ENCODE results near the gene NRBF2. TPM values are rescaled to one million over a fixed set of nuclear protein-coding genes. Genes with fewer than 3 reads are reported as not detected.
A peak's percentile ranks its signal among the peaks of the same experiment; 100 is the strongest.

Gene NRBF2
- total RNA-seq, 1 experiment from 2014 or later = 22.1 TPM

DNA sequence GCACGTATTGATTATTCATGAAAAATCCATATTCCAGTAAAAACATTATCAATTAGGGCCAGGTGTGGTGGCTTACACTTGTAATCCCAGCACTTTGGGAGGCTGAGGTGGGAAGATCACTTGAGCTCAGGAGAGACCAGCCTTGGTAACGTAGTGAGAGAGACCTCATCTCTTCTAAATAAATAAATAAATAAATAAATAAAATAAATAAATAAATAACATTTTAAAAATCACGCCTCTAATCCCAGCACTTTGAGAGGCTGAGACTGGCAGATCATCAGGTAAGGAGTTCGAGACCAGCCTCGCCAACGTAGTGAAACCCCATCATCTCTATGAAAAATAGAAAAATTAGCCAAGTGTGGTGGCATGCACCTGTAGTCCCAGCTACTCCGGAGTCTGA, 32.1 kb downstream of the NRBF2 start:
- no peaks in the 10 kb centered on the region for H3K9me2 ChIP-seq (ENCODE audit: insufficient read depth)
- no peaks in the 10 kb centered on the region for H3K9me3 ChIP-seq (ENCODE audit: insufficient read depth, low read depth)
- peaks cover 4% of the 10 kb centered on the region for H3F3A ChIP-seq (ENCODE audit: insufficient read depth, low read depth)
- H4K20me1 ChIP-seq (ENCODE audit: insufficient read depth) = 0 out of 2 replicates have a peak, but pooled peaks cover 3% of the 10 kb centered on the region
- no peak for DNase-seq
- no peak overlapping the region for H2AFZ ChIP-seq
- H3K27me3 ChIP-seq (ENCODE audit: insufficient read depth, low read depth) = no peaks in the 10 kb centered on the region
- no peak overlapping the region for H3K4me2 ChIP-seq
- ChIA-PET CTCF (interaction anchor here (0.7 kb wide), 1 partner anchor 555 kb away, joined by 3 read pairs; no protein-coding TSS in a partner anchor), POLR2A (ENCODE audit: unreplicated experiment) (no interaction called here)
- H3K36me3 ChIP-seq (ENCODE audit: low read depth) = peaks cover under 1% of the 10 kb centered on the region
- H3K4me1 ChIP-seq (replicated peaks; ENCODE audit: insufficient read depth) = no peaks in the 10 kb centered on the region
- TF ChIP-seq EZH2 (IDR thresholded peaks at IDR 0.05; ENCODE audit: low read depth) = no peak
- TF ChIP-seq, protein P1, sequence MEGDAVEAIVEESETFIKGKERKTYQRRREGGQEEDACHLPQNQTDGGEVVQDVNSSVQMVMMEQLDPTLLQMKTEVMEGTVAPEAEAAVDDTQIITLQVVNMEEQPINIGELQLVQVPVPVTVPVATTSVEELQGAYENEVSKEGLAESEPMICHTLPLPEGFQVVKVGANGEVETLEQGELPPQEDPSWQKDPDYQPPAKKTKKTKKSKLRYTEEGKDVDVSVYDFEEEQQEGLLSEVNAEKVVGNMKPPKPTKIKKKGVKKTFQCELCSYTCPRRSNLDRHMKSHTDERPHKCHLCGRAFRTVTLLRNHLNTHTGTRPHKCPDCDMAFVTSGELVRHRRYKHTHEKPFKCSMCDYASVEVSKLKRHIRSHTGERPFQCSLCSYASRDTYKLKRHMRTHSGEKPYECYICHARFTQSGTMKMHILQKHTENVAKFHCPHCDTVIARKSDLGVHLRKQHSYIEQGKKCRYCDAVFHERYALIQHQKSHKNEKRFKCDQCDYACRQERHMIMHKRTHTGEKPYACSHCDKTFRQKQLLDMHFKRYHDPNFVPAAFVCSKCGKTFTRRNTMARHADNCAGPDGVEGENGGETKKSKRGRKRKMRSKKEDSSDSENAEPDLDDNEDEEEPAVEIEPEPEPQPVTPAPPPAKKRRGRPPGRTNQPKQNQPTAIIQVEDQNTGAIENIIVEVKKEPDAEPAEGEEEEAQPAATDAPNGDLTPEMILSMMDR (conservative IDR thresholded peaks at IDR 0.05) = no peak
- H3K4me3 ChIP-seq = no peak overlapping the region
- no peak overlapping the region for H3K27ac ChIP-seq
- BruUV-seq (replicated peaks) = no TSS peak
- H3K79me2 ChIP-seq (ENCODE audit: low read depth) = no peaks in the 10 kb centered on the region
- intact Hi-C loops (cut with micrococcal nuclease; ENCODE audit: unreplicated experiment) = no loop called here

DNA sequence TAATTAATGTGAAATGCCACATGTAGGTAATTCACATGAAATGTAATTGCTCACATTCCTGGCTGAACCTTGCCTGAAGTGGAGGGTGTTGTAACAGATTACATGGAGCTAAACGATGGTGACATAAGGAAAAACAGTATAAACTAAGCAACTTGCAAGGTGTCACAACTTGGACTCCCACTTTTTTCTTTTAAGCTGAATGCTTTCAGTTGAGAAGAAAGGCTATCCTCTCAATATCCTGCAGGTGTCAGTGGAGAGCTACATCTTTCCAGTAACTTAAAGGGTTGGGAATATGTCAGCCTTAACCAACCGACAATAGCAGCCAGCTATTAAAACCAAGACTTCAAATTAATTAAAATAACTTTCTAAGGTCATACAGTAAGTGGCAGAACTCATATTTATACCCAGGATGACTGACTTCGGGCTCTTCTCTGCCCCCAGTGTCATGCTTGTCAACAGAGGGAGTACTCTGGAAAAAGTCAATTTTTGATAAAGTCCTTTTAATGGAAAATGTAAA, 33.7 kb downstream of the NRBF2 start:
- no TSS peak for BruUV-seq (replicated peaks)
- Histone ChIP-seq H4K20me1 (ENCODE audit: insufficient read depth) (0 out of 2 replicates have a peak, but pooled peaks cover 3% of the 10 kb centered on the region), H3K79me2 (ENCODE audit: low read depth) (no peaks in the 10 kb centered on the region), H3K9me2 (ENCODE audit: insufficient read depth) (no peaks in the 10 kb centered on the region), H3K4me2 (no peak overlapping the region), H3K36me3 (ENCODE audit: low read depth) (peaks cover 4% of the 10 kb centered on the region), H3F3A (ENCODE audit: insufficient read depth, low read depth) (peaks cover 4% of the 10 kb centered on the region), H3K9me3 (ENCODE audit: insufficient read depth, low read depth) (no peaks in the 10 kb centered on the region), H2AFZ (no peak overlapping the region), H3K4me1 (replicated peaks; ENCODE audit: insufficient read depth) (no peaks in the 10 kb centered on the region), H3K4me3 (no peak overlapping the region), H3K27me3 (ENCODE audit: insufficient read depth, low read depth) (no peaks in the 10 kb centered on the region), H3K27ac (no peak overlapping the region)
- POLR2A ChIA-PET (ENCODE audit: unreplicated experiment) = interaction anchor here (0.5 to 0.7 kb wide), 4 partner anchors 37 to 799 kb away, joined by 3 to 17 read pairs (median 3); no protein-coding TSS in a partner anchor
- intact Hi-C loops (cut with micrococcal nuclease; ENCODE audit: unreplicated experiment) = loop anchor here (1.0 kb wide), 3 partner anchors 463 to 601 kb away; no protein-coding TSS in a partner anchor
- CTCF ChIA-PET = interaction anchor here (0.5 to 2.6 kb wide), 11 partner anchors 9 to 653 kb away, joined by 3 to 35 read pairs (median 4); no protein-coding TSS in a partner anchor
- TF ChIP-seq, protein P1 (conservative IDR thresholded peaks at IDR 0.05) = peak; percentile 90
- no peak for TF ChIP-seq EZH2 (IDR thresholded peaks at IDR 0.05; ENCODE audit: low read depth)
- DNase-seq = peak; percentile 27 to 60

DNA sequence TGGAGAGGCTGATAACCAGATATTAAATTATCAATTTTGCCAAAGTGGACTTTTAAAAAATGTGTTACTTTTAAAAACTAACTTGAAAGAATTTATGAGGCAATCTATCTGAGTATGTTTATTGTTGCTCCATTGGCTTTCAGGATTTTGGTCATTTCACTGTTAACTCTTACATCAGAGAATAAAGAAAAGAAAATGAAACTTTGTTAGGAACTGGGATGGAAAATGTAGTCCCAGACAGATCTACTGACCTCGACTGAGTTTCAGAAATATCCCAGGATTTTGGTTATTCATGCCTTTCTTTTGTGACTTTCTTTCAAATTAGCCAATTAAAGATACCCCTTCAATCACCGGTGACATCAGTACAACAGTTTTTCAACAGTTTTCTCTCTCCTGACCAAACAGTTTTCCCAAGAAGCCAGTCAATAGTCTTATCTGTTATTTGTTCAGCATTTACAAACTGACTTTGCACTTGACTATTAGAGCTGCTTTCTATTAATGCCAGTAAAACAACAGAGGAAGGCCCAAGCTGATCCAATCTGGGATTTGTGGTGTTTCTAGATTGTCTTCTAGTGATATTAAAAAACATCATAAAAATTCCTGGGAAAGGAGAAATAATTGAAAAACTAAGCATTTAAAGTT, 35.8 kb downstream of the NRBF2 start:
- Histone ChIP-seq H3K79me2 (ENCODE audit: low read depth) (no peaks in the 10 kb centered on the region), H3K36me3 (ENCODE audit: low read depth) (peaks cover 9% of the 10 kb centered on the region), H3K9me2 (ENCODE audit: insufficient read depth) (no peaks in the 10 kb centered on the region), H3K9me3 (ENCODE audit: insufficient read depth, low read depth) (no peaks in the 10 kb centered on the region), H3K27ac (no peak overlapping the region), H2AFZ (no peak overlapping the region), H4K20me1 (ENCODE audit: insufficient read depth) (peaks cover 8% of the 10 kb centered on the region; the same call in 1 of the 2 replicates), H3K4me1 (replicated peaks; ENCODE audit: insufficient read depth) (no peaks in the 10 kb centered on the region), H3F3A (ENCODE audit: insufficient read depth, low read depth) (peaks cover 4% of the 10 kb centered on the region), H3K4me3 (no peak overlapping the region), H3K4me2 (no peak overlapping the region), H3K27me3 (ENCODE audit: insufficient read depth, low read depth) (no peaks in the 10 kb centered on the region)
- ChIA-PET CTCF (no interaction called here), POLR2A (ENCODE audit: unreplicated experiment) (no interaction called here)
- TF ChIP-seq EZH2 (IDR thresholded peaks at IDR 0.05; ENCODE audit: low read depth) = no peak
- TF ChIP-seq, protein P1 (conservative IDR thresholded peaks at IDR 0.05) = no peak
- intact Hi-C loops (cut with micrococcal nuclease; ENCODE audit: unreplicated experiment) = no loop called here
- DNase-seq = no peak
- no TSS peak for BruUV-seq (replicated peaks)
